Upper lobe of left lung (tissue), 6 donors: ENCODE results near the gene DRC3. TPM values are rescaled to one million over a fixed set of nuclear protein-coding genes. Genes with fewer than 3 reads are reported as not detected.

ENCODE experiments used
- ATAC-seq, 2 donors: fragments of 200-7000 bp; cut with Tn5 transposase; one replicate each; pipeline ENCODE4 v1.9.1; 2022; ENCODE audit warnings: mild to moderate bottlenecking in 2 of 2, moderate library complexity in 2 of 2; ENCODE audit not compliant: low FRiP score in 2 of 2
- DNase-seq, 2 donors: peaks; one replicate each; pipeline ENCODE4 v3.0.0-alpha.2; 2019 to 2020
- H3K27ac ChIP-seq, 4 donors: fragments of 200-600 bp; sonication (generic); one replicate each; pipeline ENCODE4 v1.5.1; 2016 to 2019
- H3K27me3 ChIP-seq, 4 donors: fragments of 200-600 bp; sonication (generic); one replicate each; pipeline ENCODE4 v1.5.1; 2017 to 2019
- H3K36me3 ChIP-seq, 4 donors: fragments of 200-600 bp; sonication (generic); one replicate each; pipeline ENCODE4 v1.5.1; 2016 to 2019
- H3K4me1 ChIP-seq, 4 donors: fragments of 200-600 bp; sonication (generic); one replicate each; pipeline ENCODE4 v1.5.1; 2018 to 2019
- H3K4me3 ChIP-seq, 4 donors: fragments of 200-600 bp; sonication (generic); one replicate each; pipeline ENCODE4 v1.5.1; 2017 to 2019; ENCODE audit warnings: mild to moderate bottlenecking in 2 of 4, moderate library complexity in 1 of 4
- H3K9me3 ChIP-seq, 4 donors: fragments of 200-600 bp; sonication (generic); one replicate each; pipeline ENCODE4 v1.5.1; 2018 to 2019
- EP300 ChIP-seq, 4 donors: sonication (generic); formaldehyde crosslinking; IDR thresholded peaks; one replicate each; pipeline ENCODE4 v1.5.1; 2017; ENCODE audit warnings: antibody characterized with exemption in 4 of 4, control low read depth in 2 of 4
- POLR2A ChIP-seq, 4 donors: fragments of 450-650 bp; IDR thresholded peaks; one replicate each; pipeline ENCODE4 v1.5.1; 2016 to 2017; ENCODE audit warnings: antibody characterized with exemption in 4 of 4, mild to moderate bottlenecking in 2 of 4
- POLR2AphosphoS5 ChIP-seq, 2 donors: sonication (generic); formaldehyde crosslinking; IDR thresholded peaks; one replicate each; pipeline ENCODE4 v1.5.1; 2017; ENCODE audit warnings: antibody characterized with exemption in 2 of 2
- WGBS, 2 donors: methylation state at CpG; one replicate each; pipeline ENCODE4 v1.1.5; 2017 to 2018; 5-methylcytosine and 5-hydroxymethylcytosine counted together
- total RNA-seq, 6 donors: library from RNA; depleted of rRNA in 4 of 6; stranded (reverse); fragments of >200 nt in 4 of 6; gene quantifications; one replicate each; pipeline versions ENCODE4 v1.1.0 to v1.2.1, GENCODE V29; 2016 to 2021
- TF ChIP-seq, protein P1 (sequence below), 6 experiments: fragments of 450-650 bp in 4 of 6; fragments of 200-600 bp in 2 of 6; sonication (generic) in 2 of 6; IDR thresholded peaks; one replicate each; pipeline ENCODE4 v1.5.1; 2016 to 2019; ENCODE audit warnings: antibody characterized with exemption in 6 of 6
- donor health status: DM: no; HTN: no; CAD: no; lungs with moderate emphysema.
- donor health status: DM: no; HTN: yes; CAD: no; lungs with severe emphysema.

The DRC3 gene
- total RNA-seq, 6 donors from 2014 or later: 1.5 to 46.2 (median 11.4) TPM

DNA sequence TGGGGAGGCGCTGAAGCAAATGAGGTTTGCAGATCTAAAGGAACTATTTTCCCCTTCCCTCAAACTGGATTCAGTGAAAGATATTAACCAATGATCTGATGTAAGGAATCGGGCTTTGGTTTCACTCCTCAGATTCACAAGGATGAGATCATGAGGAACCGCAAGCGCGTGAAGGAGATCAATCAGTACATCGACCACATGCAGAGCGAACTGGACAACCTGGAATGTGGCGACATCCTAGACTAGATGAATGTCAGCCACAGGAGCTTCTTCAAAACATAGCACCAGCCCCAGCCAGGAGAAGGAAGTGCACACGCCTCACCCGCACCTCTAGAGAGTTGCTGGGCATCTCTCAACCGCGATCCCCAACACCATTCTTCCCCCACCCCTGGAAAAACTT, 43.8 kb downstream of the DRC3 start:
- Histone ChIP-seq H3K27ac (no peak overlapping the region), H3K4me3 (no peak overlapping the region), H3K9me3 (no peaks in the 10 kb centered on the region), H3K4me1 (no peaks in the 10 kb centered on the region), H3K27me3 (no peaks in the 10 kb centered on the region), H3K36me3 (peaks cover 0 to 46% (median 23%) of the 10 kb centered on the region in 4 donors)
- WGBS, 2 donors: 86 to 97% methylated on average over 12 of the region's 12 CpGs
- TF ChIP-seq, protein P1, sequence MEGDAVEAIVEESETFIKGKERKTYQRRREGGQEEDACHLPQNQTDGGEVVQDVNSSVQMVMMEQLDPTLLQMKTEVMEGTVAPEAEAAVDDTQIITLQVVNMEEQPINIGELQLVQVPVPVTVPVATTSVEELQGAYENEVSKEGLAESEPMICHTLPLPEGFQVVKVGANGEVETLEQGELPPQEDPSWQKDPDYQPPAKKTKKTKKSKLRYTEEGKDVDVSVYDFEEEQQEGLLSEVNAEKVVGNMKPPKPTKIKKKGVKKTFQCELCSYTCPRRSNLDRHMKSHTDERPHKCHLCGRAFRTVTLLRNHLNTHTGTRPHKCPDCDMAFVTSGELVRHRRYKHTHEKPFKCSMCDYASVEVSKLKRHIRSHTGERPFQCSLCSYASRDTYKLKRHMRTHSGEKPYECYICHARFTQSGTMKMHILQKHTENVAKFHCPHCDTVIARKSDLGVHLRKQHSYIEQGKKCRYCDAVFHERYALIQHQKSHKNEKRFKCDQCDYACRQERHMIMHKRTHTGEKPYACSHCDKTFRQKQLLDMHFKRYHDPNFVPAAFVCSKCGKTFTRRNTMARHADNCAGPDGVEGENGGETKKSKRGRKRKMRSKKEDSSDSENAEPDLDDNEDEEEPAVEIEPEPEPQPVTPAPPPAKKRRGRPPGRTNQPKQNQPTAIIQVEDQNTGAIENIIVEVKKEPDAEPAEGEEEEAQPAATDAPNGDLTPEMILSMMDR (IDR thresholded peaks at IDR 0.05): no peak
- TF ChIP-seq POLR2A (IDR thresholded peaks at IDR 0.05) (no peak), EP300 (IDR thresholded peaks at IDR 0.05) (no peak), POLR2AphosphoS5 (IDR thresholded peaks at IDR 0.05) (no peak)
- DNase-seq: no peak
- no peak for ATAC-seq

DNA sequence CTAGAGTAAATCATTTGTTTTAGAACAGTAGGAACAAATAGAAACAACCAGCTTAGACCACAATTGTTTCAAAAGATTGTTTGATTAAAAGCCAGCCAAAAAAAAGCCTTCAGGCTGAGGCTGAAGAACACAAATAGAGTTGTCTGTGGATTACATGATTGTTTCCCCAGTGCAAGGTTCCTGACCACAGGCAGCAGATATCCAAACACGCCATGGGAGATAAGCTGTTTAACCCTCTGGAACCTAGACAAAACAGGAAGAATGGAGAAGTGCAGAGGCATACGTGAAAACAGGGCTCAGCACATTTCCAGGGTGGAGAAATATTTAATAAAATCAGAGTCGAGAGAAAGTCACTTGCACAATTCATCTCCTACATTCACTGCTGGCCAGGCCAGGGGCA, 45.3 kb downstream of the DRC3 start:
- H3K27me3 ChIP-seq: no peaks in the 10 kb centered on the region
- 66 to 72% methylated on average over 3 of the region's 3 CpGs for WGBS, 2 donors
- H3K9me3 ChIP-seq: no peaks in the 10 kb centered on the region
- ATAC-seq: no peak
- H3K36me3 ChIP-seq: peaks cover 0 to 50% (median 27%) of the 10 kb centered on the region in 4 donors
- no peak overlapping the region for H3K4me3 ChIP-seq
- no peak for TF ChIP-seq EP300 (IDR thresholded peaks at IDR 0.05)
- no peak overlapping the region for H3K27ac ChIP-seq
- no peak for DNase-seq
- H3K4me1 ChIP-seq: no peaks in the 10 kb centered on the region

DNA sequence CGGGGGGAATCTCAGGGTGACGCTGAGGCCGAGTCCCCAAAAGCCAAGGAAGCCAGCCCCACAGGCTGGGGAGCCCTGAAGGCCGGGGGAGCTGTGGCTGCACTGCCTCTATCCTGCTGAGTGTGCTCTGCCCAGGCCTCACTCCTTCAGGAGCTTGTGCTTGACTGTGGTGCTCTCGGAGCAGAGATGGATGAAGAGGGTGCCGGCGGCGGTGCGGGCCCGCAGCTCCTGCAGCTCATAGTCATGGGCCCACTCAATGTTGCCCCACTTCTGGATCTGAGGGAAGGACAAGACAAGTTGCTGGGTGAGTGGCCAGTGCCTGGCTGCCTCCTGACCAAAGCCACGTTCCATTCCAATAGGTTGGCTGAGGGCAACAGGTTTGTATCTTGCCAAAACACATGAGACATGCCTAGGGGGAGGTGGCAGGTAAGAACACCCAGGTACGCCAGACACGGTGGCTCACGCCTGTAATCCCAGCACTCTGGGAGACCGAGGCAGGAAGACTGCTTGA, 45.8 kb downstream of the DRC3 start:
- H3K36me3 ChIP-seq: peaks cover 0 to 50% (median 27%) of the 10 kb centered on the region in 4 donors
- DNase-seq (peak in 1 of 2 donors; percentile 76), ATAC-seq (no peak)
- no peaks in the 10 kb centered on the region for H3K27me3 ChIP-seq
- no peak overlapping the region for H3K27ac ChIP-seq
- H3K4me3 ChIP-seq: no peak overlapping the region
- H3K4me1 ChIP-seq: no peaks in the 10 kb centered on the region
- TF ChIP-seq POLR2A (IDR thresholded peaks at IDR 0.05): no peak
- TF ChIP-seq, protein P1 (IDR thresholded peaks at IDR 0.05): no peak
- no peak for TF ChIP-seq EP300 (IDR thresholded peaks at IDR 0.05)
- no peak for TF ChIP-seq POLR2AphosphoS5 (IDR thresholded peaks at IDR 0.05)
- whole genome bisulfite sequencing, 2 donors: 92 to 96% methylated on average over 15 of the region's 15 CpGs
- no peaks in the 10 kb centered on the region for H3K9me3 ChIP-seq

DNA sequence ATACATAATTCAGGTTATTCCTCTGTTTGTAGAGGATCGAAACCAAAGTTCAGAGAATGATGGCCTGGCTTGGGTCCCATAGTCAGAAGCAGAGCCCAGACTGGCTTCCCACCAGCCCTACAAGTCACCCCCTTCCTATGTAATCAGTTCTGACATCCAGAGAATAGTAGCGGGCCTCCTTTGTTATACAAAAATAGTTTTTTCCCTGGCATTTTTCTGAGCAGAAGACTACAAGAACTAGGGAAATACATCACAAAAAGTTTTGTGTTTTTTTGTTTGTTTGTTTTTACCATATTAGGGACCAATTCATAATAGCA, 47.1 kb downstream of the DRC3 start:
- no peak for ATAC-seq
- peaks cover 0 to 56% (median 32%) of the 10 kb centered on the region in 4 donors for H3K36me3 ChIP-seq
- no peak for DNase-seq
- no peak overlapping the region for H3K4me3 ChIP-seq
- 88 to 95% methylated on average over 2 of the region's 2 CpGs for WGBS, 2 donors
- no peaks in the 10 kb centered on the region for H3K27me3 ChIP-seq
- TF ChIP-seq, protein P1 (IDR thresholded peaks at IDR 0.05): no peak
- TF ChIP-seq EP300 (IDR thresholded peaks at IDR 0.05) (no peak), POLR2A (IDR thresholded peaks at IDR 0.05) (no peak), POLR2AphosphoS5 (IDR thresholded peaks at IDR 0.05) (no peak)
- H3K4me1 ChIP-seq: no peaks in the 10 kb centered on the region
- no peak overlapping the region for H3K27ac ChIP-seq
- no peaks in the 10 kb centered on the region for H3K9me3 ChIP-seq

DNA sequence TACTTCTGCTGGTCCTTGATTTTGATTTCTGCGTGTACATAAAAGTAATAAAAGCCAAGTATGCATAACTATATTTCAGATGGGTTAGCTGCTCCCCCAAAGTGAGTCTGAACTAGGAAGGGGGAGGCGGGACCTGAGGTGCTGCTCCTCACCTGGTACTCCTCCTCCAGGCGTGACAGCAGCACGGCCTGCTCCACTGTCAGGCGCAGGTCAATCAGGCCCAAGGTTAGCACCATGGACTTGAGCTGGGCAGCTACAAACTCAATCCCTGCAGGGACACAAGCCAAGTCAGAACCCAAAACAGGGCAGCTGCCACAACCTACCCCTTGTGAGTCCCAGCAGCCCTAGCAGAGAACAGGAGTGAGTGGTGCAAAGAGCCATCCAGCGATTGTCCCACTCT, 48.3 kb downstream of the DRC3 start:
- TF ChIP-seq POLR2A (IDR thresholded peaks at IDR 0.05) (no peak), EP300 (IDR thresholded peaks at IDR 0.05) (no peak), POLR2AphosphoS5 (IDR thresholded peaks at IDR 0.05) (no peak)
- TF ChIP-seq, protein P1 (IDR thresholded peaks at IDR 0.05): no peak
- no peak for DNase-seq
- 94 to 100% methylated on average over 3 to 6 of the region's 6 CpGs for WGBS, 2 donors

More for the DNA sequence above, 48.3 kb downstream of the DRC3 start:
- Histone ChIP-seq H3K27me3 (no peaks in the 10 kb centered on the region), H3K4me1 (peaks cover 0 to 3% (median 0%) of the 10 kb centered on the region in 4 donors), H3K27ac (no peak overlapping the region), H3K36me3 (peaks cover 0 to 46% (median 23%) of the 10 kb centered on the region in 4 donors), H3K9me3 (no peaks in the 10 kb centered on the region), H3K4me3 (no peak overlapping the region)
- ATAC-seq: no peak
